Mesenchymal stem cell (in vitro differentiated cells and primary cell): ENCODE measurements around the gene USB1.

Source experiments
- DNase-seq: peaks from one replicate; pipeline ENCODE4 v3.0.0-alpha.2; 2013
- H2AFZ ChIP-seq: one replicate; pipeline ENCODE4 v1.6.1; 2013; ENCODE audit warnings: low read depth, mild to moderate bottlenecking, control low read depth, inconsistent platforms, low read length, moderate library complexity
- H2AK5ac ChIP-seq: 2 replicates; pipeline ENCODE4 v1.6.1; 2013; ENCODE audit warnings: low read length, moderate library complexity, mild to moderate bottlenecking, inconsistent platforms; ENCODE audit not compliant: severe bottlenecking
- H2BK120ac ChIP-seq: one replicate; pipeline ENCODE4 v1.6.1; 2013; ENCODE audit warnings: low read depth, mild to moderate bottlenecking, inconsistent platforms, low read length, moderate library complexity
- H2BK12ac ChIP-seq, 2 experiments: one replicate each; pipeline ENCODE4 v1.6.1; 2013; ENCODE audit warnings: inconsistent platforms in 2 of 2, low read length in 2 of 2, mild to moderate bottlenecking in 2 of 2, moderate library complexity in 2 of 2, control low read depth in 1 of 2
- H2BK15ac ChIP-seq: one replicate; pipeline ENCODE4 v1.6.1; 2013; ENCODE audit warnings: mild to moderate bottlenecking, low read depth, inconsistent platforms; ENCODE audit not compliant: poor library complexity, severe bottlenecking
- H2BK5ac ChIP-seq: 2 replicates; pipeline ENCODE4 v1.6.1; 2013; ENCODE audit warnings: low read depth, mild to moderate bottlenecking, low read length, control low read depth, inconsistent platforms; ENCODE audit not compliant: poor library complexity, severe bottlenecking
- H3K14ac ChIP-seq, 2 experiments: one replicate each; pipeline ENCODE4 v1.6.1; 2013; ENCODE audit warnings: inconsistent platforms in 2 of 2, low read length in 2 of 2, control low read depth in 1 of 2, mild to moderate bottlenecking in 1 of 2, moderate library complexity in 1 of 2
- H3K18ac ChIP-seq, 2 experiments: one replicate each; pipeline ENCODE4 v1.6.1; 2013; ENCODE audit warnings: inconsistent platforms in 2 of 2, low read length in 2 of 2, control low read depth in 1 of 2, low read depth in 1 of 2, mild to moderate bottlenecking in 1 of 2
- H3K23ac ChIP-seq, 2 experiments: one replicate each; pipeline ENCODE4 v1.6.1; 2013; ENCODE audit warnings: inconsistent platforms in 2 of 2, low read length in 2 of 2, mild to moderate bottlenecking in 2 of 2, moderate library complexity in 2 of 2, control low read depth in 1 of 2
- H3K27ac ChIP-seq: 2 replicates; pipeline ENCODE4 v1.5.1; 2013; ENCODE audit warnings: mild to moderate bottlenecking, moderate library complexity, low read length, control low read depth, inconsistent platforms; ENCODE audit not compliant: poor library complexity, severe bottlenecking
- H3K27me3 ChIP-seq, 2 experiments: 2 replicates each; pipeline versions ENCODE4 v1.6.1 to v1.7.0; 2013; ENCODE audit warnings: low read length in 2 of 2, mild to moderate bottlenecking in 2 of 2, moderate library complexity in 2 of 2, control low read depth in 1 of 2, inconsistent platforms in 1 of 2; ENCODE audit not compliant: control insufficient read depth in 1 of 2, insufficient read depth in 1 of 2
- H3K36me3 ChIP-seq, 2 experiments: 2 replicates each; pipeline versions ENCODE4 v1.6.1 to v1.7.0; 2013; ENCODE audit warnings: low read length in 2 of 2, control low read depth in 1 of 2, inconsistent platforms in 1 of 2, low read depth in 1 of 2, mild to moderate bottlenecking in 1 of 2; ENCODE audit not compliant: insufficient read depth in 2 of 2, control insufficient read depth in 1 of 2
- H3K4ac ChIP-seq, 2 experiments: one replicate each; pipeline ENCODE4 v1.6.1; 2013; ENCODE audit warnings: inconsistent platforms in 2 of 2, low read length in 2 of 2, mild to moderate bottlenecking in 2 of 2, moderate library complexity in 2 of 2, control low read depth in 1 of 2, low read depth in 1 of 2
- H3K4me1 ChIP-seq: 2 replicates; pipeline ENCODE4 v1.6.1; 2013; ENCODE audit warnings: low read depth, low read length, control low read depth; ENCODE audit not compliant: control insufficient read depth, insufficient read depth
- H3K4me2 ChIP-seq: 2 replicates; pipeline ENCODE4 v1.6.1; 2013; ENCODE audit warnings: low read length, mild to moderate bottlenecking, inconsistent platforms; ENCODE audit not compliant: poor library complexity, severe bottlenecking
- H3K4me3 ChIP-seq, 2 experiments: 2 replicates each; pipeline versions ENCODE4 v1.5.1 to v1.7.0; 2013; ENCODE audit warnings: low read length in 2 of 2, mild to moderate bottlenecking in 2 of 2, control low read depth in 1 of 2, low read depth in 1 of 2; ENCODE audit not compliant: insufficient read depth in 1 of 2
- H3K79me1 ChIP-seq: replicated peaks from 2 replicates; pipeline ENCODE4 v1.6.1; 2013; ENCODE audit warnings: mild to moderate bottlenecking, control low read depth, low read length, inconsistent platforms; ENCODE audit not compliant: poor library complexity, severe bottlenecking
- H3K9ac ChIP-seq: 2 replicates; pipeline ENCODE4 v1.7.0; 2013; ENCODE audit warnings: mild to moderate bottlenecking, low read length, moderate library complexity
- H3K9me3 ChIP-seq: 2 replicates; pipeline ENCODE4 v1.7.0; 2013; ENCODE audit warnings: mild to moderate bottlenecking, low read length; ENCODE audit not compliant: control insufficient read depth
- H4K8ac ChIP-seq: one replicate; pipeline ENCODE4 v1.6.1; 2013; ENCODE audit warnings: inconsistent platforms, mild to moderate bottlenecking, low read length, moderate library complexity
- H4K91ac ChIP-seq: one replicate; pipeline ENCODE4 v1.6.1; 2013; ENCODE audit warnings: mild to moderate bottlenecking, low read length, inconsistent platforms
- WGBS: methylation state at CpG from one replicate; pipeline ENCODE4 v1.1.7; 2013; ENCODE audit warnings: mixed read lengths; 5-methylcytosine and 5-hydroxymethylcytosine counted together

Gene USB1

GRCh38 chr16:57959121-57959520 is 42.1 kb upstream of the USB1 start:
- H3K4ac ChIP-seq: no peak overlapping the region
- H3K23ac ChIP-seq: no peak overlapping the region
- H2BK120ac ChIP-seq: no peak overlapping the region
- H4K91ac ChIP-seq: no peak overlapping the region
- H3K79me1 ChIP-seq: no peaks in the 10 kb centered on the region
- no peak overlapping the region for H3K4me2 ChIP-seq
- H3K27me3 ChIP-seq: peaks cover 53 to 92% of the 10 kb centered on the region in 2 experiments
- H3K14ac ChIP-seq: no peak overlapping the region
- H3K4me3 ChIP-seq: no peak overlapping the region
- H2AFZ ChIP-seq: no peak overlapping the region
- no peak for DNase-seq
- no peak overlapping the region for H4K8ac ChIP-seq
- no peak overlapping the region for H2AK5ac ChIP-seq
- no peak overlapping the region for H3K18ac ChIP-seq
- no peak overlapping the region for H3K27ac ChIP-seq
- no peak overlapping the region for H2BK15ac ChIP-seq
- no peaks in the 10 kb centered on the region for H3K36me3 ChIP-seq
- WGBS: 86% methylated on average over 8 of the region's 8 CpGs
- H3K9ac ChIP-seq: no peak overlapping the region
- H2BK12ac ChIP-seq: no peak overlapping the region
- no peaks in the 10 kb centered on the region for H3K9me3 ChIP-seq
- no peak overlapping the region for H2BK5ac ChIP-seq
- H3K4me1 ChIP-seq: peaks cover 1% of the 10 kb centered on the region

DNA sequence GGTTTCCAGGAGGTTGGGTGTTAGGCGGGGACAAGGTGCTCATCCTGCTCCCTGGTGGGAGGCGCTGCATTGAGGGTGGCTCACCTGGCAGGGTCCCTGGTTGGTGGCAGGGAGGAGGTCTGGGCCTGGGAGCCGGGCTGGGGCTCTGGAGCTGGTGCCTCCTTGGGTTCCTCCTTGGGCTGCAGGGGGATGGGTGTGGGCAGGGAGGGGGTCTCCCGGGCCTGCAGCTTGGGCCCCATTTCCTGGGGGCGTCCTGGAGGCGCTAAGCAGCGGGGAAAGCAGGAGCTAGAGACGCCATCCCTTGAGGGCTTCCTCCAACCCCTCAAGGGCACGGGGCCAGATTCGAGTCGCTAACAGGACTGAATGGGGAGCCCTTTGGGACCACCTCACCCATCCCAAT is 41.4 kb upstream of the USB1 start:
- Histone ChIP-seq H3K79me1 (no peaks in the 10 kb centered on the region), H3K36me3 (no peaks in the 10 kb centered on the region), H3K27ac (no peak overlapping the region), H4K8ac (no peak overlapping the region), H3K4me3 (no peak overlapping the region), H2BK12ac (no peak overlapping the region), H2BK120ac (no peak overlapping the region), H2BK5ac (no peak overlapping the region), H2BK15ac (no peak overlapping the region), H4K91ac (no peak overlapping the region), H3K14ac (no peak overlapping the region), H3K4ac (no peak overlapping the region), H3K4me1 (peaks cover 1% of the 10 kb centered on the region), H2AFZ (no peak overlapping the region), H3K23ac (no peak overlapping the region), H3K9ac (no peak overlapping the region), H3K27me3 (peaks cover 52 to 92% of the 10 kb centered on the region in 2 experiments), H3K9me3 (no peaks in the 10 kb centered on the region), H3K18ac (no peak overlapping the region), H3K4me2 (no peak overlapping the region), H2AK5ac (no peak overlapping the region)
- no peak for DNase-seq
- WGBS: 80% methylated on average over 10 of the region's 11 CpGs

- Histone ChIP-seq H2AK5ac (no peak overlapping the region), H3K27ac (no peak overlapping the region), H3K9me3 (no peaks in the 10 kb centered on the region), H2BK5ac (no peak overlapping the region), H3K4me2 (no peak overlapping the region), H4K91ac (no peak overlapping the region), H3K79me1 (no peaks in the 10 kb centered on the region), H3K4me1 (peaks cover 1% of the 10 kb centered on the region), H3K23ac (no peak overlapping the region), H3K14ac (no peak overlapping the region), H3K4ac (no peak overlapping the region), H2BK15ac (no peak overlapping the region), H2AFZ (no peak overlapping the region), H3K9ac (no peak overlapping the region), H2BK12ac (no peak overlapping the region), H4K8ac (no peak overlapping the region), H3K36me3 (no peaks in the 10 kb centered on the region), H2BK120ac (no peak overlapping the region), H3K4me3 (no peak overlapping the region), H3K18ac (no peak overlapping the region), H3K27me3 (peaks cover 47 to 88% of the 10 kb centered on the region in 2 experiments)
- 76% methylated on average over 5 of the region's 10 CpGs for WGBS
- no peak for DNase-seq
Observed at GRCh38 chr16:57960310-57960709, 40.9 kb upstream of the USB1 start.

- Histone ChIP-seq H3K4ac (no peak overlapping the region), H3K14ac (no peak overlapping the region), H3K18ac (no peak overlapping the region), H2AFZ (no peak overlapping the region), H2BK120ac (no peak overlapping the region), H2BK15ac (no peak overlapping the region), H3K27me3 (peaks cover 41 to 84% of the 10 kb centered on the region in 2 experiments), H3K79me1 (no peaks in the 10 kb centered on the region), H4K91ac (no peak overlapping the region), H3K4me1 (no peaks in the 10 kb centered on the region), H3K23ac (no peak overlapping the region), H3K9me3 (no peaks in the 10 kb centered on the region), H3K27ac (no peak overlapping the region), H4K8ac (no peak overlapping the region), H3K4me2 (no peak overlapping the region), H2BK5ac (no peak overlapping the region), H3K9ac (no peak overlapping the region), H3K36me3 (no peaks in the 10 kb centered on the region), H2BK12ac (no peak overlapping the region), H2AK5ac (no peak overlapping the region), H3K4me3 (no peak overlapping the region)
- WGBS: 83% methylated on average over 7 of the region's 7 CpGs
- DNase-seq: no peak
Observed at GRCh38 chr16:57960826-57961472, 40.3 kb upstream of the USB1 start.
